HG03097 (cell line): Measurements from ENCODE around the gene CDKN2AIP.
"Not testable (repeated sequence)": the region's sequence is repeated elsewhere in the genome, so short reads cannot be mapped to it uniquely, and the experiment has no call there.

ENCODE experiments used
- ATAC-seq: cut with Tn5 transposase; IDR thresholded peaks from one replicate; pipeline ENCODE4 v1.9.1; 2021; ENCODE audit not compliant: unreplicated experiment, low FRiP score

CDKN2AIP gene

DNA sequence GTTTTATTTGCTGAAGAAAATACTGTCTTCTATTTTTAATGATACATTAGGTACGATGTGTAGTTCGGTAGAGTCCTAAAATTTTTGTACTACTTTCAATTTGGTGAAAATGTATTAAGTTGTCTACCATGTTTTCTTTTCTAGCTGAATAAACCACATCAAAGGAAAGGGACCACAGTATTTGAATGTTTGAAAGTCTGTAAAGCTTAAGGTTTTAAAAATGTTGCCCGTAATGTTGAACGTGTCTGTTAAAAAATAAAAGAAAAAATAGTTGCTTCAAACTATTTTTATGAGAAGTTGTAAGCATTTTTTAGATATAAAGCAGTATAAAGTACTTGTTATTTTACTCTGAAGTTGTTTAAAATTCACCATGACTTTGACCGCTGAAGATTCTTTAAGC lies 3.2 kb downstream of the CDKN2AIP start:
- ATAC-seq, result no peak

DNA sequence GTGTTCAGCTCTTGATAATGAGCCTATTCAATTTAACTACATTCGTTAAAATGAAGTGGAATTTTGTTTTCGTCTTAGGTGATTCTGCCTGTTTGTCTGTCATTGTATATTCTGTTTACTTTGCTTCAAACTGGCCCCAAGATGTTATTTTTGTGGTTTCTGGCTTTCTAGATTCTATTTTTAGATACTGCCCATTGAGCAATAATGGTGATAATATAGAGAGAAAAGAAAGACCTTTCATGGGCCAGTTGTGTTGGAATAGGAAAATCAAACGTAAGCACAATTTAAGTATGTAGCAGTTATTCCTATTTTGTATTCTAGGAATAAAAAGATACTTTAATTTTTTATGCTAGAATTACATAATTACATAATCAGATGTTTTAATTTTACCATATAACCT lies 4.0 kb downstream of the CDKN2AIP start:
- ATAC-seq, result no peak

DNA sequence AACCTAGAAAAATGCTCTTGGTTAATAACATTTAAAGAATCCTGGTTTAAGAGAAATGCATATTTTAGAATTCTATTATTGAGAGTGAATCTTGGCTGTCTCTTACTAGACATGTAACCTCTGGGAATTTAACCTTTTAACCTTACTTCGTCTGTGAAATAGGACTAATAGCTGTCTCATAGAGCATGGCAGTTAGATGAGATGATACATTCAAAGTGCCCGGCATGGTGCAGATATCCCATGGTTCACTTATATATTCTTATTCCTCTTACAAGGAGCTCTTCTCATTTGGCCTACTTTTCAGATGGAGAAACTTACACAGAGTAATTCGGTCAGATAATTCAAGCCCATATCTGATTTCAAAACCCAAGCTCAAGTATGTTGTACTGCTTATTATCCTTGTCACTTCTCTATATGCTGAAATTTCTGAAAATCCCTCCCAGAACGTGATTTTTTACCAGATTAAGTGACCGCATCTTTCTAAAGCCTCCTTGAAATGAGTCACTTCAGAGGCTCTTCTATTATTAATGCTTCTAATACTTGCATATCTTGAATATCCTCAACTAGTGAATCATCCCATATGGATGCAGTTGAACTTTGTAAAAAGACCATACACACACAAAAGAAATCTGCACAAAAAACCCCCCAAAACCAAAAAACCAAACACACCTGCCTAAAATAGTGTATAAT lies 4.9 kb downstream of the CDKN2AIP start:
- no peak for ATAC-seq

DNA sequence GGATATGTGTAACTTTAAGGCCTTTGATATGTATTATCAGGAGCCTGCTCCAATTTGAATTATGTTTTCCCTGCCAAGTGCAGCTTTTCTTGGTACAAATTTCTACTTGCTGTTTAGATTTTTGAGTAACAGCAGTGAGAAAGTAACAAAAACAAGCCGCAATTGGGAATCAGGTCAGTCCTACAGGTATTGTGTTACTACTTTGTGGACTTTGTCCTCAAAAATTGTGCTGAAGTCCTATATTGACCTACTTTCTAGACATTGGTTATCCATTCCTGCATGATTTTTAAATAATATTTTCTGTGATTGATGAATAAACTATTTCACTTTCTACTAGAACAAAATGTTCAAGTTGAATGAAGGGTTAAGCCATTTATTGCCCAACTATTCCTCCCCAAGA lies 5.7 kb downstream of the CDKN2AIP start:
- no peak for ATAC-seq

DNA sequence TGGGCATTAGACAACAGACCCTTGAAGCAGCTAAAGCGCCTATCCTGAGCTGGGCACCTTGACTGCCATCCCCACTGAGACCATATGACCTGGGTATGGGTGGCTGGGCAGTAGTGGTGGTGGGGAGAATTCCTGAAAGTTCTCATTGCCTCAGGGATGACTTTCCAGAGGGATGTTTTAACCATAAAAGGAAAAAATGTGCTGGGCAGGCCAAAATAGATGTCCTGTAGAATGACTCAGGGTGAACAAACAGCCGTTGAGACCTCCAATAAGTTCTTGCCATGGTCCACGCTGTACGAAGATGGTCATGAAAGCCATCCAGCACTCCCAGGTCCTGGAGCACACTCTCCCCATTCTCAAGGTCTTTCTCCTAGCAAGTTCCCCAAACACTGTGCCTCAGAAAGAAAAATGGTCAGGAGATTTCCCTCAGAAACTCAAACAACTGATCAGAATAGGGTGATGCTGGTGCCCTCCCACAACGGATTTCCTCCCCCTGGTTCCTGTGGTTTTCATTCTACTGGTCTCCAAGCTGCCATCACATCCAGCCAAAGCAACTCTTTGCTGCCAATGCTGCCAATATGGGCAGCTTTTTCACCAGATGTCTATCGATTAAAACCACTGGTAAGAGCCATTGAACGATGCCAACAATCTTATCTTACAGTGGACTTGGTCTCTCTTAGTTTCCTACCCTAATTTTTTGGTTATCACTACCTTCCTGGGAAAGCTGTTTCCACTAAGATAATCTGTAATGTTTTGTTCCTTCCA lies 11.2 kb downstream of the CDKN2AIP start:
- ATAC-seq, result no peak

DNA sequence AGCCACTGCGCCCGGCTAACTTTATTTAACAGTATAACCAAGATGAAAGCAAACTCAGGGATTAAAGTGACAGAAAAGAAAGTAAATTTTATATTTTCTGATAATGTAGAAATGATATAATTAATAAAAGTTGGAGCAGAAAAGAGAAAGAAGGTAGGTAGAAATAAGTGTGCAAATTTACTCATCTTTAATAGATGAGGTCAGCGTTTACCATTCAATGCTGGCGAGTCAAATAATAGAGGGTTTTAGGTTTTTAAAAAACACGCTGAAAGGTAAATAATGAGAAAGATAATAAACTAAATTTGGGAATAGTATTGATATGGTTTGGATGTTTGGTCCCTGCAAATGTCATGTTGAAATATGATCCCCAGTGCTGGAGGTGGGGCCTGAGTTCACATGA lies 13.6 kb downstream of the CDKN2AIP start:
- ATAC-seq, result no peak

DNA sequence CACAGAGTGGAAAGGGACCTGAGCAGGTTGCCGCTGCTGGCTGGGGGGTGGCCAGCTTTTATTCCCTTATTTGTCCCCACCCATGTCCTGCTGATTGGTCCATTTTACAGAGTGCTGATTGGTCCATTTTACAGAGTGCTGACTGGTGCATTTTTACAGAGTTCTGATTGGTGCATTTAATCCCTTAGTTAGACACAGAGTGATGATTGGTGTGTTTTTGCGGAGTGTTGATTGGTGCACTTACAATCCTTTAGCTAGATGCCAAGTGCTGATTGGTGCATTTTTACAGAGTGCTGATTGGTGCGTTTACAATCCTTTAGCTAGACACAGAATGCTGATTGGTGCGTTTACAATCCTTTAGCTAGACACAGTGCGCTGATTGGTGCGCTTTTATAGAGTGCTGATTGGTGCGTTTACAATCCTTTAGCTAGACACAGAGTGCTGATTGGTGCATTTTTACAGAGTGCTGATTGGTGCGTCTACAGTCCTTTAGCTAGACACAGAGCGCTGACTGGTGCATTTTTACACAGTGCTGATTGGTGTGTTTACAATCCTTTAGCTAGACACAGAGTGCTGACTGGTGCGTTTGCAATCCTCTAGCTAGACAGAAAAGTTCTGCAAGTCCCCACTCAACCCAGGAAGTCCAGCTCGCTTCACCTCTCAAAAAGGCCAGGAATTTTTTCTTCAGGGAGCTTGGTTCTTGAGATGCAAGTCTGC lies 19.6 kb downstream of the CDKN2AIP start:
- ATAC-seq, result not testable (repeated sequence)

DNA sequence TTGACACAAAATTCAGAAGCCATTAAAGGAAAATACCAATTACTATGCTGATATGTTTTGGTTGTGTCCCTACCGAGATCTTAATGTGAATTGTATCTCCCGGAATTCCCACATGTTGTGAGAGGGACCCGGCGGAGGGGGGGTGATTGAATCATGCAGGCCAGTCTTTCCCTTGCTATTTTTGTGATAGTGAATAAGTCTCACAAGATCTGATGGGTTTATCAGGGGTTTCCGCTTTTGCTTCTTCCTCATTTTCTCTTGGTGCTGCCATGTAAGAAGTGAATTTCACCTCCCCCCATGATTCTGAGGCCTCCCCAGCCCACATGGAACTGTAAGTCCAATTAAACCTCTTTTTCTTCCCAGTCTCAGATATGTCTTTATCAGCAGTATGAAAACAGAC lies 21.4 kb downstream of the CDKN2AIP start:
- ATAC-seq, result not testable (repeated sequence)

DNA sequence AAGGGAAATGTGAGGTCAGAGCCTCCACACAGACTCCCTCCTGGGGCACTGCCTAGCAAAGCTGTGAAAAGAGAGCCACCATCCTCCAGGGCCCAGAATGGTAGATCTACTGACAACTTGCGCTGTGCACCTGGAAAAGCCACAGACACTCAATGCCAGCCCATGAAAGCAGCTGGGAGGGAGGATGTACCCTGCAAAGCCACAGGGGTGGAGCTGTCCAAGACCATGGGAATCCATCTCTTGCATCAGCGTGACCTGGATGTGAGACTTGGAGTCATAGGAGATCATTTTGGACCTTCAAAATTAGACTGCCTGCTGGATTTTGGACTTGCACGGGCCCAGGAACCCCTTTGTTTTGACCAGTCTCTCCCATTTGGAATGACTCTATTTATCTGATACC lies 22.8 kb downstream of the CDKN2AIP start:
- no peak for ATAC-seq

DNA sequence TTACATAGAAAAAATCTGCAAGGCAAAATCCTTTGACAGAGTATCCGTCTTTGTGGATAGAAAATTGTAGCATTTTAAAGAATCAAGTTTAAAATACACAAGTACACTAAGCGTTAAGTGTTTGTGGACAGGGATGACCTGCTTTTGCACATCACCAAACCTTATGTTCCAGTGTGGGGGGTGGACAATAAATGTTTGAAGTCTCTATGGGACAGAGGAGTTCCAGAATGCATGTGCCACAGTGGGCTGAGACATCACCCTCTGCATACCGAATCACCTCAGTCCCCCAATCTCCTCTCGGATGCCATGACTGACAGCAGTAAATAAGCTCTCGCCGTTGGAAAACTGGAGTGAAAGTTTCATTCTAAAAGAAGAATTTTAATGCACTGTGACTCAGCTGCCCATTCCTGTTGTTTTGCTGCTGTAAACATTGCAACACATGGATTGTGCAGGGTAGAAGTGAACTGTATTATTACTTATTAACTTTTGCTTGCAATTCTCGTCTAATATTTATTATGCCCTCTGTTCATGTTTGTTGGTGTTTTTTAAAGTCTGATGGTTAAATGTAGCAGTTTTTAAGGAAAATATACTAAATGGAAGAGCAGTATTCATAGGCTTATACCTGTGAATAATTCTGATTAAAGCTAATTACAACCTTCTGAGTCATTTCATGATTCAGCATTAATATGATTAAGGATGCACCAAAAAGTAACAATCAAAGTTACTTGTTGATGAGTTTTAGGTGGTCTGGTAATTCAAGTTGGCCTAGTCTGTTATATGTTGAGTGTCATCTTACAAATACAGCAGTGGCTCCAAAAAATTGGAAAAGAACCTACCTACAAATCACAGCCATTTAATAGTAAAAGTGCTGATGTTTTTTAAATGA lies 24.0 kb downstream of the CDKN2AIP start:
- no peak for ATAC-seq

DNA sequence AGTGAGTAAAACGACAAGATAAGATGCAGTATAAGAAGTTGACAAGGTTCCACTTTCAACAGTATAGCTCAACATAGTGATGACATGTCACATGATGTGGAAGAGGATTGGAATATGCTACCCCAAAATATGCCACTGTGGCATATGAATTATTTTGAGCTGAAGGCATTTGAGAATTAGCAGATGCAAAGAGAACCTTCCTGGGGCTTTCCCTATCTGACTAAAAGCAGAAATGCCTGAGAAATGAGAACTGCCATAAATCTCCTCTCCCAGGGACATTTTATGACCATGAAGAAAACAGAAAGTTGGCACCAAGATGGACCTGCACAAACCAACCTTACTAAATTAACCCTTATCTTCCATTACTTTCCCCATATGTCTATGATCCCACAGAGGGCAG lies 24.8 kb downstream of the CDKN2AIP start:
- ATAC-seq, result no peak

DNA sequence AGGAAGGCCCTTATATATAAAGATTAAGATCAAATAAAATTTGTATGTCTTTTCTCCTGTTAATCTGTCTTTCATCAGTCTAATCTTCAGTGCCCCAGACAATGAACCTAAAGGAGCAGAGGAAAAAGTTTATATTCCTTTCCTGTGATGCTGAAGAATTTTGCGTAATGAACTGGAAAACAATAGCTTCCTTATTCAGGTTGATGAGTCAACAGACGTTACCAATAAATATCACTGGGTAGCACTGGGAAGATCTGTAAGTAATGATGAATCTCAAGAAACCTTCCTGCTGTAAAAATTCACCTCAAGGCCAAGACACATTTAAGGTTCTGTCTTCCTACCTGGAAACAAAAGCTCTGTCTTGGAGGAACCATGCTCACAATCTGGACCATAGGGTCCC lies 25.5 kb downstream of the CDKN2AIP start:
- no peak for ATAC-seq

DNA sequence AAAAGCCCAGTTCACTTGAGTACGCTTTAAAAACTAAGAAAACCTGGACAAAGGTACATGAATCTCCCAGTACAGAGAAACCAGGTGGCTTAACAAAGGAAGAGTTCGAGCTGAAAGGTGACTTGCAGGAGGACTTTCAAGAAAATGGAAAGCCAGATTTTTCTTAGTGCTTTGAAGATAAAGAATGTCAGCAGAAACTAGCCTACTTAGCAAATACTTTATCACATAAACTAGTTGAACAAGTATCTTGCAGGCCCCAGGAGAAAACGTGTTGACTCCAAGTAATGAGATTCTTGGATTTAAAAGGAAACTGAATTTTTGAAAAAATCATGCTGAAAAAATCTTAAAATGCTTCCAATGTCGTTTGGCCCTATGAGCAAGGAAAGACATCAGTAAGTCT lies 26.4 kb downstream of the CDKN2AIP start:
- ATAC-seq, result no peak

DNA sequence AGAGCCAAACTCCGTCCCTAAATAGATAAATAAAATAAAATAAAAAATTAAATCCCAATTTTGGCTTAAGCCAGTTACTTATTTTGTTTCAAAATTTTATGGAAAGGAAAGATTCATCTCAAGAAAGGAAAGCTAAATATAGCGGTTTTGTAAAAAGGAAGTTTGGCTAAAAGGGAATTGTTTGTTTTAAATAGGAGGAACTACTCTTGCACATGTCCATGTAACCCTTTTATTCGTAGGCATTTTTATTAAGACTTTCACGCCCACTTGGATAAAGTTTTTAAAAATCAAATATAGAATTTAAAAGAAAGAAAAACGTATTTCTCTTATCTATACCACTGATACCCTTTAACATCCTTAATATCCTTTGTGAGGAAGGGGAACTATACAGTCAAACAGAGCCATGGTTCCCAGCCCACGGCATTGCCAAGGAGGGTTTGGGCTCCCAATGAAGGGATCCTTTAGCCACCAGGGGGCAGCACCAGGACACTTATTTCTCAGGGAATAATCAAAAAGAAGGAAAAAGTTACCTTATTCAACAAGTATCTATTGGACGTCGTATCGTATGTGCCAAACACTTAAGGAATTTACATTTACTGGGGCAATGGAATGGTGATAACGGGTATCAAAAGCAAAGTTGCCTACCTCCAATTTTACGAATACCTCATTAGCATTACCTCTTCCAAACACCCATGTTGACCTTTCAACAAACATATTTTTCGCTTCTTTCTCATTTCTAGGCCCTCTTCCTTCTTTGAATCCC lies 27.7 kb downstream of the CDKN2AIP start:
- ATAC-seq, result peak; percentile 67

DNA sequence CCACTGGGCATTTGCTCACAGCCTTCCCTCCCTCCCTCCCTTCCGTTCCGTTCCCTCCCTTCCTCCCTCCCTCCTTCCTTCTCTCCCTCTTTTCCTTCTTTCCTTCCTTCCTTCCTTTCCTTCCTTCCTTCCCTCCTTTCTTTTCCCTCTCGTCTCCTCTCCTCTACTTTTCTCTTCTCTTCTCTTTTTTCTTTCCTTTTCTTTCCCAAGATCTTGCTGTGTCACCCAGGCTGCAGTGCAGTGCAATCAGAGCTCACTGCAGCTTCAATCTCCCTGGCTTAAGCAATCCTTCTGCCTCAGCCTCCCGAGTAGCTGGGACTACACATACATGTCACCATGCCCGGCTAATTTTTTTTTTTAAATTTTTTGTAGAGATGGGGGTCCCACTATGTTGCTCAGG lies 33.7 kb downstream of the CDKN2AIP start:
- no peak for ATAC-seq

DNA sequence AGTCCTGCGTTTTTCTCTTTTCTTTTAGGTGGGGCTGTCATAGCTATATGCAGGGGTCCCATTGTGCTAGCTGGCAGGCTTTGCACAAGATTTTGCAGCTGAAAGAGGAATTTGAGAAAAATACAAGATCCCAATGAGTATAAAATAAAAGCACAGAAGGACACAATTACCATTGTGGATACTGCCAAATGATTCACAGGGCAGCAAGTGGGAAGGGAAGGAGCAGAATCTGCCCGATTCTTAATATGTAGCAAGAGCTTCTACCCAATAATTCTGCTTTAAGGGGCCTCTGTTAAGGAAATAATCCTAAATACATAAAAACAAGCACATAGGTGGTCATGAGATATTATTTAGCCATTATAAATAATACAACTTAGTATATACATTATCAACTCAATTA lies 34.5 kb downstream of the CDKN2AIP start:
- ATAC-seq, result no peak

DNA sequence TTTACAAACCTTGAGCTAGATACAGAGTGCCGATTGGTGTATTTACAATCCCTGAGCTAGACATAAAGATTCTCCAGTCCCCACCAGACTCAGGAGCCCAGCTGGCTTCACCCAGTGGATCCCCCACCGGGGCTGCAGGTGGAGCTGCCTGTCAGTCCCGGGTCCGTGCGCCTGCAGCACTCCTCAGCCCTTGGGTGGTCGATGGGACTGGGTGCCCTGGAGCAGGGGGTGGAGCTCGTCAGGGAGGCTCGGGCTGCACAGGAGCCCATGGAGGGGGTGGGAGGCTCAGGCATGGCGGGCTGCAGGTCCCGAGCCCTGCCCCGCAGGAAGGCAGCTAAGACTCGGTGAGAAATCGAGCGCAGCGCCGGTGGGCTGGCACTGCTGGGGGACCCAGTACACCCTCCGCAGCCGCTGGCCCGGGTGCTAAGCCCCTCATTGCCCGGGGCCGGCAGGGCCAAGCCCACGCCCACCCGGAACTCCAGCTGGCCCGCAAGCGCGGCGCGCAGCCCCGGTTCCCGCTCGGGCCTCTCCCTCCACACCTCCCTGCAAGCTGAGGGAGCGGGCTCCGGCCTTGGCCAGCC lies 38.2 kb downstream of the CDKN2AIP start:
- not testable (repeated sequence) for ATAC-seq

DNA sequence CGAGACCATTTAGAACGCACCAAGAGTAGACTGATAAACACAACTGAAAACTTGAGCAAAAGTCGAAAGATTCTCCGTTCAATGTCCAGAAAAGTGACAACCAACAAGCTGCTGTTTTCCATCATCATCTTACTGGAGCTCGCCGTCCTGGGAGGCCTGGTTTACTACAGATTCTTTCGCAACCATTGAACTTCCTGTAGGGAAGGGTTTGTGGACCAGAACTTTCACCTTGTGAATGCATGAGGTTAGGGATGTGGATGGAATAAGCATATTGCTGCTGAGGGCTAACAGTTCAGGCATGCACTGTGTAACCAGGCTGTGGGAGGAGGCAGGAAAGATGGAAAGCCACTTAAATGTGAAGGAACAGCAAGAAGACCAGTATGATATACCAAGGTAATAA lies 39.6 kb downstream of the CDKN2AIP start:
- ATAC-seq, result no peak

DNA sequence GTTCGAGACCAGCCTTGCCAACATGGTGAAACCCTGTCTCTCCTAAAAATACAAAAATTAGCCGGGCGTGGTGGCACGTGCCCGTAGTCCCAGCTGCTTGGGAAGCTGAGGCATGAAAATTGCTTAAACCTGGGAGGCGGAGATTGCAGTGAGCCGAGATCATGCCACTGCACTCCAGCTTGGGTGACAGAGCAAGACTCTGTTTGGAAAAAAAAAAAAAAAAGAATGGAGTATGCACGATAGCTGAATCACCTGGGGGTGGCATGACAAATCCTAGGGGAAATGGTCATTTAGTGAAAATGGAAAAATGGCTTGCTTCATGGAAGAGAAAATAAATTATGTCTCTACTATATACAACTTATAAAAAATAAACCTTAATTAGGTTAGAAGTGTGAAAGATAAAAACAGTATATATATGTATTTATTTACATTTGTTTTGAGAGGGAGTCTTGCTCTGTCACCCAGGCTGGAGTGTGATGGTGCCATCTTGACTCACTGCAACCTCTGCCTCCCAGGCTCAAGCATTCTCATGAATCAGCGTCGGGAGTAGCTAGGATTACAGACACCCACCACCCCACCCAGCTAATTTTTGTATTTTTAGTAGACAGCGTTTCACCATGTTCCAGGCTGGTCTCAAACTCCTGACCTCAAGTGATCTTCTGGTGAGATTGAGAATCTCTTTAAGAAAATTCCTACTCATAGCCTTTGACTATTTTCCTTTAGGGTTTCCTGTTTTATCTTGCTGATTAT lies 41.1 kb downstream of the CDKN2AIP start:
- ATAC-seq, result no peak
